ENCODE measurements around the gene CACNA1D. TPM values are rescaled to one million over a fixed set of nuclear protein-coding genes. Genes with fewer than 3 reads are reported as not detected.
"Not testable (repeated sequence)": the region's sequence is repeated elsewhere in the genome, so short reads cannot be mapped to it uniquely, and the experiment has no call there.

CACNA1D gene
- total and polyA plus RNA-seq, 8 donors: 5.3 to 22.8 (median 11.6) TPM

DNA sequence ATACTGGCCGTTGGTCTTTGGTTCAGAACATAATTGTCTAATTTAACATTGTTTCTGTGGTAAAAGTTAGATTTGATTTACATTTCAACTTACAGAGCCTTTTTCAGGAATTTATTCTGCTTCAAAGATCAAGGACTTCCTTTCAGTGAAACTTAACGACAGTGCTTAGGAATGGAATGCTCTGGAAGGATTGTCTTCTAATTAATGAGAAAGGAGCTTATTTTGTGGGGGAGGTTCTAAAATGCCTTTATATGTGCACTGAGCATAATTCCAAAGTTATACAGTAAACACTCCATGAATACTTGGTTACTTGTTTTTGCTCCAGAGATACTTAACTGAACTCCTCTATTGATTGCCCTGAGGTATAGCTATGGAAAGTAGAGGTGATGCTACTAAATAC lies 75.7 kb downstream of the CACNA1D start:
- ATAC-seq (no peak), DNase-seq (no peak), FAIRE-seq (no peak)
- TF ChIP-seq, protein P1, sequence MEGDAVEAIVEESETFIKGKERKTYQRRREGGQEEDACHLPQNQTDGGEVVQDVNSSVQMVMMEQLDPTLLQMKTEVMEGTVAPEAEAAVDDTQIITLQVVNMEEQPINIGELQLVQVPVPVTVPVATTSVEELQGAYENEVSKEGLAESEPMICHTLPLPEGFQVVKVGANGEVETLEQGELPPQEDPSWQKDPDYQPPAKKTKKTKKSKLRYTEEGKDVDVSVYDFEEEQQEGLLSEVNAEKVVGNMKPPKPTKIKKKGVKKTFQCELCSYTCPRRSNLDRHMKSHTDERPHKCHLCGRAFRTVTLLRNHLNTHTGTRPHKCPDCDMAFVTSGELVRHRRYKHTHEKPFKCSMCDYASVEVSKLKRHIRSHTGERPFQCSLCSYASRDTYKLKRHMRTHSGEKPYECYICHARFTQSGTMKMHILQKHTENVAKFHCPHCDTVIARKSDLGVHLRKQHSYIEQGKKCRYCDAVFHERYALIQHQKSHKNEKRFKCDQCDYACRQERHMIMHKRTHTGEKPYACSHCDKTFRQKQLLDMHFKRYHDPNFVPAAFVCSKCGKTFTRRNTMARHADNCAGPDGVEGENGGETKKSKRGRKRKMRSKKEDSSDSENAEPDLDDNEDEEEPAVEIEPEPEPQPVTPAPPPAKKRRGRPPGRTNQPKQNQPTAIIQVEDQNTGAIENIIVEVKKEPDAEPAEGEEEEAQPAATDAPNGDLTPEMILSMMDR (IDR thresholded peaks at IDR 0.05): no peak
- H3K4me3 ChIP-seq: no peak overlapping the region
- no peaks in the 10 kb centered on the region for H3K4me1 ChIP-seq
- H3K36me3 ChIP-seq: no peaks in the 10 kb centered on the region
- 58% methylated on average over 2 of the region's 2 CpGs for WGBS, 2 donors
- no peaks in the 10 kb centered on the region for H3K9me3 ChIP-seq
- no peak overlapping the region for H3K27ac ChIP-seq
- intact Hi-C loops (cut with DNase I): no loop called here
- H3K27me3 ChIP-seq: no peaks in the 10 kb centered on the region

DNA sequence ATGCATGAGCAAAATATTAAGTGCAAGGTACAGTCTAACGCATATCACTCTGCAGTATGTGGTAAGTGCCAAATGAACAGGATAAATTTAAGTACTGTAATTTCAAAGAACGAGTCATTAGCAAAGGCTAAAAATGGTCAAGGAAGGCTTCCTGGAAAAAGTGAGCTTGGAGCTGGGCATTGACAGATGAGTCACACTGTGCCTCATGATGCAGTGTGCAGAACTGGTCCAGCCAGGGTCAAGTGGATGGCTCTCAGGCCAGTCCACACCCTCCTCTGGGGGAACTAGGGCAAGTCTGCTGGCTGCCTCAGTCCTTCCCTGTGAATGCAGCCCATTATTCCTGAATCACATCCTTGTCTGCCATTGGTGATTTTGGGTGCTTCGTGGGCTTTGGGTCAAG lies 76.3 kb downstream of the CACNA1D start:
- no peak for FAIRE-seq
- Histone ChIP-seq H3K4me1 (no peaks in the 10 kb centered on the region), H3K27me3 (no peaks in the 10 kb centered on the region), H3K9me3 (no peaks in the 10 kb centered on the region), H3K27ac (peak overlapping the region in 1 of 4 donors; percentile 14), H3K4me3 (no peak overlapping the region), H3K36me3 (no peaks in the 10 kb centered on the region)
- TF ChIP-seq, protein P1 (IDR thresholded peaks at IDR 0.05): no peak
- intact Hi-C loops (cut with DNase I): no loop called here
- peak in 1 of 6 donors; percentile 23 for DNase-seq
- ATAC-seq: peak in 3 of 4 donors; percentile 66 to 83 (median 80)
- WGBS, 2 donors: 72 to 76% methylated on average over 3 of the region's 3 CpGs

DNA sequence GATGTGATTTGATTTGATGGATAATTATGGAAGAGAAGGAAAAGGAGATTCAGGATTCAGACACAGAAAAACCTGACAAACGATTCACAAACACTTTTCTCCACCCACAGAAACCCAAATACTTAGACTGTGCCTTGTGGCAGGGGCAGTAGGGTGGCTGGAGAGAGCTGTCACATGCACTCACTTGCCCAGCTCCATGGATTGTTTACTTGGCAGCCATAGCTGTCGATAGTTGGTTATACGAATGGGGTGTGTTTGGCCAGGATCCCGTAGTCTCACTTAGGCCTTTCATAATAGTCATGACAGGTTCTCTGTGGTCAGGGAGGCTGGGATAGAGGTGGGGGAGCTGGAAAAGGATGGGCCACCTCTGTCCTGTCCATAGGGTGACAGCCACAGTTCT lies 76.9 kb downstream of the CACNA1D start:
- TF ChIP-seq, protein P1 (IDR thresholded peaks at IDR 0.05): no peak
- no peaks in the 10 kb centered on the region for H3K27me3 ChIP-seq
- peak overlapping the region in 1 of 4 donors; percentile 14 for H3K27ac ChIP-seq
- H3K36me3 ChIP-seq: no peaks in the 10 kb centered on the region
- DNase-seq: no peak
- FAIRE-seq: no peak
- WGBS, 2 donors: 24 to 32% methylated on average over 4 of the region's 4 CpGs
- ATAC-seq: peak in 3 of 4 donors; percentile 46 to 55 (median 54)
- no peaks in the 10 kb centered on the region for H3K9me3 ChIP-seq
- intact Hi-C loops (cut with DNase I): no loop called here
- no peak overlapping the region for H3K4me3 ChIP-seq
- no peaks in the 10 kb centered on the region for H3K4me1 ChIP-seq

DNA sequence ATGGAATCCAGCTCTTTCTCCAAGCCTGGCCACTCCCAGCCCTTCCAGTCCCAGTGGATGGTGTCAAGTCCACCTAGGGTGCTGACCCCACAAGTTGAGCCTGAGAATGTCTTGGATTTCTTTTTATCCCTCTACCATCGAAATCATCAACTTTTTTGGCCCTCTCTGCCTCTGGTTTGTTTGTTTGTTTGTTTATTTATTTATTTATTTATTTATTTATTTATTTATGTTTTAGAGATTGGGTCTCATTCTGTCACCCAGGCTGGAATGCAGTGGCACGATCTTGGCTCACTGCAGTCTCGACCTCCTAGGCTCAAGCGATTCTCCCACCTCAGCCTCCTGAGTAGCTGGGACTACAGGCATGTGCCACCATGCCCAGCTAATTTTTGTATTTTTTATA lies 77.8 kb downstream of the CACNA1D start:
- intact Hi-C loops (cut with DNase I); H3K9me3 ChIP-seq; H3K4me3 ChIP-seq; H3K27ac ChIP-seq; H3K4me1 ChIP-seq; H3K36me3 ChIP-seq; H3K27me3 ChIP-seq; FAIRE-seq; ATAC-seq; DNase-seq: not testable (repeated sequence)
- 90% methylated on average over 4 of the region's 4 CpGs for WGBS, 2 donors

DNA sequence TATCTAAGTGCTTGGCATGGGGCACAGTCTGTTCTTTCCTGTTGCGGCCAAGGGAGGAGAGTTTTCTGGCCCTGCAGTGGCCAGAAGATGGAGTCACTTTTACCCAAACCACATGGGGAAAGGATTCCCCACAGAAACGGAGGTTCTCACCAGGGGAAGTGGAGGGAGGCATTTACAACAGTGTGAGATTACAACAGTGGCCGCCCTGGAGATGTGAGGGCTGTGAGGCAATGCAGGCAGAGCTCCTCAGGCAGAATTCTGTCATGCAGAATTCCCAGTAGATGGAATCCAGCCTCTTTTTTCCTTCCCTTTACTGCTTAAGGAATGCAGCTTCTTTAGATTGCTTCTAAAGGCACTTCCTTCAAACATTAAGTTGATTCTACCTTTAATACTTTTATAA lies 83.1 kb downstream of the CACNA1D start:
- ATAC-seq (peak in 1 of 4 donors; percentile 40), DNase-seq (no peak), FAIRE-seq (no peak)
- no peak overlapping the region for H3K27ac ChIP-seq
- no peaks in the 10 kb centered on the region for H3K27me3 ChIP-seq
- intact Hi-C loops (cut with DNase I): no loop called here
- TF ChIP-seq, protein P1 (IDR thresholded peaks at IDR 0.05): no peak
- WGBS, 2 donors: 64 to 69% methylated on average over 3 of the region's 3 CpGs
- H3K4me3 ChIP-seq: no peak overlapping the region
- no peaks in the 10 kb centered on the region for H3K36me3 ChIP-seq
- no peaks in the 10 kb centered on the region for H3K9me3 ChIP-seq
- no peaks in the 10 kb centered on the region for H3K4me1 ChIP-seq
